GM21526 (cell line): ENCODE measurements around the gene IQCK.
"Not testable (repeated sequence)": the region's sequence is repeated elsewhere in the genome, so short reads cannot be mapped to it uniquely, and the experiment has no call there.

Experiments used
- ATAC-seq: cut with Tn5 transposase; IDR thresholded peaks from one replicate; pipeline ENCODE4 v1.9.1; 2021; ENCODE audit warnings: moderate library complexity; ENCODE audit not compliant: unreplicated experiment, low FRiP score

IQCK gene

DNA sequence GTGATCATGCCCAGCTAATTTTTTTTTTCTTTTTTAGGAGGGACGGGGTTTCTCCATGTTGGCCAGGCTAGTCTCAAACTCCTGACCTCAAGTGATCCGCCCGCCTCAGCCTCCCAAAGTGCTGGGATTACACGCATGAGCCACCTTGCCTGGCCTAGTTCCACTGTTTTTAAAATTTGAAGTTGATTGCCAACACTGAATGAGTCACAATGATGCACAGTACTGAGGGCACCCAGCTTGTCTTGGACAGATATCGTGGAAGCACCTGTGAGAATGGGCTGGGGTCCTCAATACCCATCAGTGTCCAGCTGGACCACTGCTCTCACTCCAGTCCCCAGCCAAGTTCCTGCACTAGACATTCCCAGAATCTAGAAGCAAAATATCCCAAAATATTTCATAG, 2.5 kb upstream of the IQCK start:
- no peak for ATAC-seq

DNA sequence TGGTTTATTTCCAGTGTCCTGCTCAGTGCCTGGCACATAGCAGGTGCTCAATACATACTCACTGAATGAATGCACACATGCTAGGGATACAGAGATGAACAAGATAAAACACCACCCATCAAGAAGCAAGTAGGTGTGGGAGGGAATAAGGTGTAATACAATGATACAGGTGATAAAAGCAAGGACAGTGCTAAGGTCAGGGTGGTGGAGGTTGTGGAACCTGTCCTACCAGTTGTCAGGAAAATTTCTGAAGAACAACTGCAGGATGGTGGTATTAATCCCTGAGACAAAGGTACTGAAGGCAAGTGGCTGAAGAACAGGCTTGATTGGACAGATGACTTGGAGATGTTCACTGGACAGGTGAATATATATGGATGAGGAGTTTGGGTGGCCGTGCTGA, 1.9 kb upstream of the IQCK start:
- ATAC-seq: no peak

DNA sequence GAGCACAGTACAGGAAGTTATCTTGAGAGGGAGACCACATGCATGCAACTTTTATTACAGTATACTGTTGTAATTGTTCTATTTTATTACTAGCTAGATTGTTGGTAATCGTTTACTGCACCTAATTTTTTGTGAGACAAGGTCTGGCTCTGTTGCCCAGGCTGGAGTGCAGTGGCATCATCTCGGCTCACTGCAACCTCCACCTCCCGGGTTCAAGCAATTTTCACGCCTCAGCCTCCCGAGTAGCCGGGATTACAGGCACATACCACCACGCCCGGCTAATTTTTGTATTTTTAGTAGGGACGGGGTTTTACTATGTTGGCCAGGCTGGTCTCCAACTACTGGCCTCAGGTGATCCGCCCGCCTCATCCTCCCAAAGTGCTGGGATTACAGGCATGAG, 1.3 kb upstream of the IQCK start:
- not testable (repeated sequence) for ATAC-seq

DNA sequence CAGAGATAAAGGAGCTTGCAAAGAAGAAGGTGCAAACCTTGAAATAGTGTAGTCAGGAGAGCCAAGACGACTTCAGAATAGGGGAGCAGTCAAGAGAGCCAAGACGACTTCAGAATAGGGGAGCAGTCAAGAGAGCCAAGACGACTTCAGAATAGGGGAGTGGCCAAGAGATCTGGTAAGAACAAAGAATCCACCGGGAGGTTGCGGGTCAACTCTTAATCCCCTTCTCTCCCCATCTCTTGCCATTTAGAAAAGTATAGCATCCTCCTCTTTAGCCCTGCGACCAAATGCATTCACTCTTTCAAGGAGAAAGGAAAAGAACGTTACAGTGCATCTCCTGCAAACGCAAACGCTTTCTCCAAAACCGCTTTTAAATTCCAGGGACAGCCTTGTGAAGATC, 757 bp upstream of the IQCK start:
- no peak for ATAC-seq

DNA sequence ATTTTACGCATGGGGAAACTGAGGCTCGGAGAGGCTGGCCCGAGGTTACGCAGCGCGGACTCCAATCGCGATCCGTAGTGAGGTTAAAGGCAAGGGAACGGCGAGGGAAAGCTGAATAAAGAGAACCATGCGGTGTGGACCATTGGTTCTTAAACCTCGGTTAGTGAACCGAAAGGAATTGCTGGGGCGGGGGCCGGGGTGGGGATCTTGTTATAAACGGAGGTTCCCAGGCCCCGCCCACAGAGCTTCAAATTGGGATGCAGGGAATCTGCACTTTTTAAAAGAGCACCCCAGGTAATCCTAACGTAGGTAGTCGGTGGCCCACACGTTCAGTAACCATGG, 524 bp downstream of the IQCK start:
- ATAC-seq: no peak

DNA sequence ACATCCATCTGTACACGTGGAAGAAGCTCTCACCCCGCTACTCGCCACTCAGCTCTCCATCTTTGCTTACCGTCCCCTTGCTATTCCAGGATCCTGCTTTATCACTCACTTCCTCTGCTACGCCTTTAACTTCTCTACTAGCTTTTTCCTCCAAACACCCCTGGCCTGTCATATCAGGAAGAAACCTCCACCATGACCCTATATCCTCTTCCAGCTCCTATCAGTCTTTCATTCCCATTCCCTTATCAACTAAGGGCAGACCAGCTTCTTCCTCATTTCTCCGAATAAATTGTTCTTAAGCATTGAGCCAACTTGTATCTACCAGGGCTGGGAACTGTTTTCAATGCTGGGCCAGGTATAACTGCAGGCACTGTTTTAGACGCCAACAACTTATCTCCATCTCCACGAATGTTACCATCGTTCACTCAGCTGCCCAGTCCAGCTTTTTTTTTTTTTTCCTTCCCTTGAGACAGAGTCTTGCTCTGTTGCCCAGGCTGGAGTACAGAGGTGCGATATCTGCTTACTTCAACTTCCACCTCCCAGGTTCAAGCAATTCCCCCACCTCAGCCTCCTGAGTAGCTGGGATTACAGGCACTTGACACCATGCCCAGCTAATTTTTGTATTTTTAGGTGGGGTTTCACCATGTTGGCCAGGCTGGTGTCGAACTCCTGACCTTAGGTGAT, 4.3 kb downstream of the IQCK start:
- no peak for ATAC-seq

DNA sequence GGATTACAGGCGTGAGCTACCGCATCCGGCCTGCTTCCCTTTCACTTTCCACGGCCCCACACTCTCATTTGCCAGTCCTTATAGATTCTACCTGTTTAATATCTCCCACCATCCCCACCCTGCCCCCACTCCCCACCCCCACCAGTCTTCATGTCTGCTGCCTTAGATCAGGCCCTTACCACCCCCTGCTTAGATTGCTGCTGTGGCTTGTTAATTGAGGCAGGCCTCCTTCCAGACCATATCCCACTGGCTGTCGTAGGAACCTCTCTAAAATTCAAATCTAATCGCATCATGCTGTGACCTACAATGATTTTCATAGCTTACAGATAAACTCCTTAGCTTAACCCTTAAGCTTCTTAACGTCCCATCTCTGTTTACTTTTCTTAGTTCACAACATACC, 4.9 kb downstream of the IQCK start:
- ATAC-seq: no peak

DNA sequence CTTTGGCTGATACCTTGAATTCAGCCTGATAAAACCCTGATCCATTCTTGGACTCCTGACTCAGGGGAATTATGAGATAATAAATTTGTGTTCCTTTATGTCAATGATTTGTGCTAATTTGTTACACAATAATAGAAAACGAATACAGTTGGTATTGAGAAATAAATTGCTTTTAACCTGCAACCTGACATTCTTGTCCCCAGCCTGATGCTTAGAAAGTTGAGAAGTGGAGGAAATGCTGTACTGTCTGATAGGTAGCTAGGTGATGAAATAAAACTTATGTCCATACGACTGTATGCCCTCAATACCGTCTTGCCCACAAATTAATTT, 10.5 kb downstream of the IQCK start:
- no peak for ATAC-seq

DNA sequence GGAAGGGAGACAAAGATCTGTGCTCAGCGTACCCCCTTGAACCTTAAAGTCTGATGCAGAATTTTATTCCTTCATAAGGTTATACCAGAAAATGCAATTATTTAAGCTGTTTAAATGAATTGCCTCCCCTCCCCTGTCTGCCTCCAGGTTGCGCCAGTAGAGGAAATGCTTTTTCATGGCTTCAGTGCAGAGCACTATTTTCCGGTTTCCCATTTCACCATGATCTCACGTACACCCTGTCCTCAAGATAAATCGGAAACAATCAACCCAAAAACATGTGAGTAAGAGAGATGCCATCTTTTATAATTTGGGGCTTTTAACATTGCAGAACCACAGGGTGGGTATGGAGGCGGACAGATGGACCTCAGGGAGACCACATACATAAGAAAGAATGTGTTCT, 15.5 kb downstream of the IQCK start:
- ATAC-seq: no peak

DNA sequence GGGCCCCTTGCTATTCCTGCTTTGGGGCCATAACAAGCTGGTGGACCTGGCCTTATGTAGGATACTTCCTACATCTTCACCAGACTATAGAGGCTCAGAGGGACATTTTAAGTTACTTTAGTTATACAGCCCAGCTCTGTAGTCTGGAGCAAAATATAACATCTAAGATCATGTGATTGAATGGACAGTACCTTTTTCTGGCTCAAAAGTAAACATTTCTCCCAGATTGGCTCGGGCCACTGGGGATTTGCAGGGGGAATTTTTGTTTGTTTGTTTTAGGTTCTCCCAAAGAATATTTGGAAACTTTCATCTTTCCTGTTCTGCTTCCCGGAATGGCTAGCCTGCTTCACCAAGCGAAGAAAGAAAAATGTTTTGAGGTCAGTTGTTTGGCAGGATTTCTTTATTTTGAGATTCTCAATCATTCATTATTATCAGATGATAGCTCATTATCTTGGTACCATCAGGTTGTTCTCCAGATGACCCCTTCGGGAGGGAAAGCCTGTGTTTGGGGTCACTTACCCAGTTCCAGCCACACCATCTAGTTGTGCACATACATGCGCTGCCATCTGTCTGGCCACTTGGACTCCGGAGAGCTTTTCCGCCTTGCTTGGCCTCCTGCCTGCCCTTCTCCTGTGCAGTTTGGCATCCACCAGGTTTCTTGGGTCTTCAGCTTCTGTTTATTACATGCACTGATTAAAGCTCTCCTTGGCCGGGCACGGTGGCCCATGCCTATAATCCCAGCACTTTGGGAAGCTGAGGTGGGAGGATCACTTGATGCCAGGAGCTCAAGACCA, 17.2 kb downstream of the IQCK start:
- no peak for ATAC-seq

DNA sequence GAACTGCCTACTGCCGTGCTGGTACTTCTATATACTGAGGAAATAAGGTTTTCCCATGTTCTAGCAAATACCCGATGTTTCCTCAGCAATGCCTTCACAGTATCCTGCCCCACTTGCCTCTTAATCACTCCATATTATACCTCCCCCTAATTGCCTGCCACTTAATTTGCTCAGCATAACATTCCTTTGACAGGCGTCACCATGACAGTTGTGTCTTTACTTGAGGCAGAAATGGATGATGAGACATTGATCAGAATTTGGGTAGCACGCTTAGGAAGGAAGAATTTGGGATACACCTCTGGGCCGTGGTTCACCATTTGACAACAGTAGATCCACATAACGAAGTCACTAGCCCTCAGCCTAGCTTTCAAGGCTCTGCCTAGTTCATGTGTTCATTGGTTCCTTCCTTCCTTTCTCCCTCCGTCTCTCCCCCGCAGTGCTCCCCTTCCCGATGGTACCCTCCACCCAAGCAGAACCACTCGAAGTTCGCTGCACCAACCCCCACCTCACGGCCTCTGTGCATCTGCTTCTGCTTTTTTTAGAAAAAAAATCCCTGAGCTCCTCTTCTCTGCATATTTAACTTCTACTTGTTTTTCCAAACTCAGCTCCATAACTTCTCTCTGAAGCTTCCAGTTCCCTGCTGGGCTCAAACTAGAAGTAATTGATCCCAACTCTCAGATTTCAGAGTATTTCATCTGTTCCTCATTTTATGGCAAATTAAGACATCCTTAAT, 19.4 kb downstream of the IQCK start:
- ATAC-seq: no peak

DNA sequence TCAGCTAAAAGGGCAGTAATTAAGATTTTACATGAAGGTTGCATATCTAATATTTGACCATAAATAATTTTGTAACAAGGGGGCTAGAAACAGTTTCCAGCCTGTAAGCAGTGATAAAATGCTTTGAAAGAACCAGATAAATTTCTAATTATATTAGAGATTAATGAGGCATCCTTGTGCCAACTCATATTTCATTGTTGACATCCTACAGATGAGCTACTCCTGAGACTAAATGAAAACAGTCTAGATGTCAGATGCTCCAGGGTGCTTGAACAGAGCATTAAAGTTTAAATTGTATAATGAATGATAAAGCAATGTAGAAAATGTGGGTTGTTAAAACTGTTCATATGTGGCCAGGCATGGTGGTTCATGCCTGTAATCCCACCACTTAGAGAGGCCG, 23.3 kb downstream of the IQCK start:
- no peak for ATAC-seq

DNA sequence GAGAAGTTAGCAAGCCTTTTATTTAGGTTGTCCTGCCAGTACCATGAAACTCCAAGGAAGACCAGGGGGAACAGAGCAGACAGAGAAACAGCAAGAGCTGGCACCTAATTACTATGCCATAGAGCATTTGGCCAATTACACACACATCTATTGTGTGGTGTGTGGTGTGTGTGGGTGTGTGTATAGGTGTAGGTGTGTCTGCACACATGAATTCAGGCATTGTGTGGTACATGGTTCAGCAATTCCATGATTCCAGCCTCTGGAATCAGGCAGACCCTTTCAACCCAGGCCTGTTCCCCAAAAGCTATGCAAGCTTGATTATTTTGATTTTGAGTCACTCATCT, 25.7 kb downstream of the IQCK start:
- ATAC-seq: no peak

DNA sequence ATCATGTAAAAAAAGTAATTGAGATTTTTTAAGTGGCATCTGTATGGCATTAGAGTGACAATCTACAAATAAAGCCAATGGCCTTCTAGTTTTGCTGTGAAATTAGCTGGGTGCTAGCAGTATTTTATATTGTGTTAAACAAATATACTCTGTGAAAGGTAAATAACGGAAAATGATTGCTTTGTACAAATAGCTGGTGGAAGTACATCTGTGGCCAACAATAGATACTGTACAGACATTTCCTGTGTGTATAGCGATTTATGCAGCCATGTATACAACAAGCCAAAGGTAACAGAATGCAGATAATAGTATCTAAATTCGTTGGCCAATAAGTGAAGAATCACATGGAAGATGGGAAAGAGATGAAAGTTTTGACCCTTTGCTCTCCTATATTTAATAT, 26.6 kb downstream of the IQCK start:
- no peak for ATAC-seq

DNA sequence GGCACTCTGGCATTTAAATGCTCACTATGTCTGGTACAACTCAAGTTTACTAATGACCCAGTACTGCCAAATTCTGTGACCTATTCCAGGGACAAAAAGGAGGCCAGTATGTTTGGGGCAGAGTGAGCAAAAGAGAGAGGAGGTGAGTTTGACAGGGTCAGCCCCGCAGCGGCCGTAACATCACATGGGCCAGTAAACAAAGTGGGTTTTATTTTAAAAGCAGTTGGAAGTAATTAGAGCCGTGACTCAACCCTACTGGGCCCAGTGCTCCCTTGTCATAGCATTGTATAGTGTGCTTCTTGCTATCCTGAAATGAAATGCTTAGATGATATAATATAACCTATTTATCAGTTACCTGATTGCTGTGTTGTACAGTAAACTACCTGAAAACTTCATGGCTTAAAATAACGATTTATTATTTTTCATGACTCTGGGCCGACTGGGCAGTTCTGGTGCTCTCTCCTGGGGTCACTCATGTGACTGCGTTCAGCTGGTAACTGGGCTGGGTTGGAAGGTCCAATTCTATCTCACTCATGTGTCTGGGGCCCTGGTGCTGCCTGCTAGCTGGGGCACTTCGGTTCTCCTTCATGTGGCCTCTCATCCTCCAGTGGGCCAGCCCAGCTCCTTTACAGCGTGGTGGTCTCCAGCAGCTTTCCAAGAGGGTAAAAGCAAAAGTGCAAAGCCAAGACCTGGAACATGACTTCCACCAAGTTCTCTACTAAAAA, 27.4 kb downstream of the IQCK start:
- ATAC-seq: no peak

DNA sequence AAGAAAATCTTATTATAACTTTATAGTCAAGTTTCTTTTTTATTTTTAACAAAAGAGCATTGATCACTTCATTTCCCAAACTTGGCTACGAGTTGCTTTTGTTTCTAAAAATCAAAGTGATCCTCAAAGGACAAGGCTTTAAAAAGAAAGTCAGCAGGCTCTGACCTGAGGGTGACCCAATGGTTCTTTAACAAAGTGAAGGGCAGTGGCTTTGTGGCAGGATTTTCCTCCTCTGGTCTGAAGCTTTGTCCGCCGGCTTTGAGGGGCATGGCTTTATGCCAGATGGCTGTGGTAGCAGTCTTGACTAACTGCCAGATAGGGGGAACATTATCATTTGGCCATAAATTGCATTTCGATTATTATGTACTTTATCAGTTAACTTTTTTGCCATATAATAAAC, 28.5 kb downstream of the IQCK start:
- no peak for ATAC-seq

DNA sequence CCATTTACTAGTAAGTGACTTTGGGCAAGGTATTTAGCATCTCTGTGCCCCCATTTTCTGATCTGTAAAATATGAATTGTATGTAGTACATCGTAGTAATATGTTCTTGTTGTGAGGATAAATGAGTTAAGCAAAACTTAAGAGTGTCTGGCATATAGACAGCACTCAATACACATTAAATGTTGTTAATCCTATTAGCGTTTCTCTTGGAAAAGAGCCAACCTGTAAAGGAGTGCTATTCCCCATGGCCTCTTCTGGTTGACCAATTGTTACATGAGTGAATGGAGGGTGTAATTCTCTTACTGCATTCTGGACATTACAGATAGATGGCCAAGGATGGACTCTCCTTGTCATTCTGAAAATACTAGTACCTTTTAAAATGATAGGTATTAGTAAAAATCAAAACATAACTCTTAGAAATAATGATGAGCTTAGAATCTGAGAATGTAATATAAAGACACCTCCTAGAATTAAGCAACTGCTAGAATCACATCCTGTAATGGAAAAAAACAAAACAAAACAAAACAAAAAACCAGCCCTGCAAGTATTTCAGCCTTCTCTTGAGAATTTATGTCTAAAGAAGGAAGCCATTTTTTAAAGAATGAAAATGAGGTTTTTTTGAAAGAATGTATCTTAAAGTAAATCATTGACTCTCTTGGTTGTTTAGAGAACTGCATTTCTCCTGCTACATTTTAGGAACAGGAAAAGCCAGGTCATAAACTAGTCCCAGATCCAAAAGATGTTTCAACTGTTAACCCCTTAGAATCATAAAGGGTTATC, 30.5 kb downstream of the IQCK start:
- ATAC-seq: no peak

DNA sequence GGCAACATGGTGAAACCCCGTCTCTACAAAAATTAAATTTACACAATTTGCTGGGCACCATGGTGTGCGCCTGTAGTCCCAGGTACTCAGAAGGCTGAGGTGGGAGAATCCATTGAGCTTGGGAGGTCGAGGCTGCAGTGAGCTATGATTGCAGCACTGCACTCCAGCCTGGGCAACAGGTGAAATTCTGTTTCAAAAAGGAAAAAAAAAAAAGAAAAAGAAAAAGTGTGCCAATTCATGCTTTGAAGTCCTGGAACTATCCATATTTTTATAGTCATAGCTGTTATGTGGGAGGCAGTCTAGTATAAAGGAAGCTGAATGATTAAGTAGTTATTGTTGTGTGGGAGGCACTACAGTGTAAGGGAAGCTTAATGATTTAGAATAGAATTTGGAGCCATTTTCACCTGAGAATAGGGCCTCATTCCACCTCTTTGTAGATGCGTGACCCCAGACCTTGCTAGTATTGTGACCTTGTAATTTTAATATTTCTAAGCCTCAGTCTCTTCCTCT, 31.6 kb downstream of the IQCK start:
- ATAC-seq: no peak

DNA sequence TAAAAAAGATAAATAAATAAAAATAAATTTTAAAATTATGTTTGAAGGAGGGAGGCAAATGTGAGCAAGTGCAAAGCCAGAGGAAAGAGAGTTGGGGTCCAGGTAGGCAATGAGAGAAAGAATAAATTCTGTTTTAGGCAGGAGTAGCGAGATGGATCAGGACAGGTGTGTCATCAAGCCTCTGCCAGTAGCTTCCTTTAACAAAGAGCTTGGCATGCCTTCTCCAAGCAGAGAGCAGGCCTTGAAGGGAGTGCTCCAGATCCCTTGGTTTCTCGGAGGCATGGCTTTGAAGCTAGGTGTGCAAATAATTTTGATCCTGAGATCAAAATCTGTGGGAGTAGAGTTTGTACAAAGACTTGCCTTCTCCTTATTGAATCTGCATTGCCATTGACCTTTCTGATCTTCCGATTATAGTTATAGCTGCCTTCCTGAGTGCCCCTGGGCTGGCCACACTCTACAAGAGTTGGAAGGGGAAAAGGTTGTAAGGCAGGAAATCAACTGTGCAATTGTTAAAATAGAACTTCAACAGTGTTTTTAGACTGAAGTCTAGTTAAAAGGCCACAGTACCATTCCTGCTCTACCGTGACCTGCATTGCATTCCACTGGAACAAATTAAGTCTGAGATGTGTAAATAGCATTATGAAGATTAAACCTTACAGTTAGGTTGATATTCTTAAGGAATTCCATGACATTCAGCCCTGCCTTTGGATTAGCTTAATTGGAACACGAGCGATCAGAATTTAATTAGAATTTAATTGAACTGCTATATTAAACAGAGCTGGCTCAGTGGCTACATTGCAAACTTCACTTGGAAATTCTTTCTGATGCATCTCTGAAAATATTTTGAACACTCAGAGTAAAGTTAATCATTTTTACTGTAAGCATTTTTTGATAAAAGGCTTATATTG, 33.7 kb downstream of the IQCK start:
- no peak for ATAC-seq
